Heart left ventricle (tissue), 16 donors: ENCODE measurements around the gene USP6. TPM values are rescaled to one million over a fixed set of nuclear protein-coding genes. Genes with fewer than 3 reads are reported as not detected.

Experiments used
- ATAC-seq, 4 donors: fragments of 200-7000 bp; cut with Tn5 transposase; one replicate each; pipeline ENCODE4 v1.9.1; 2020 to 2022; ENCODE audit warnings: moderate library complexity in 4 of 4, mild to moderate bottlenecking in 3 of 4, moderate number of reproducible peaks in 1 of 4
- DNase-seq, 5 donors: peaks; one replicate each; pipeline ENCODE4 v3.0.0-alpha.2; 2020
- H3K27ac ChIP-seq, 12 donors: fragments of 200-600 bp; sonication (generic) in 4 of 12; one replicate each; pipeline versions ENCODE4 v1.5.0 to v1.8.0; 2016 to 2022; ENCODE audit warnings: mild to moderate bottlenecking in 2 of 12
- H3K27me3 ChIP-seq, 9 donors: fragments of 200-600 bp; sonication (generic) in 2 of 9; one replicate each; pipeline versions ENCODE4 v1.5.1 to v1.8.0; 2016 to 2022; ENCODE audit warnings: mild to moderate bottlenecking in 3 of 9
- H3K36me3 ChIP-seq, 9 donors: fragments of 200-600 bp; sonication (generic) in 2 of 9; one replicate each; pipeline versions ENCODE4 v1.5.0 to v1.8.0; 2018 to 2022; ENCODE audit warnings: mild to moderate bottlenecking in 2 of 9
- H3K4me1 ChIP-seq, 12 donors: fragments of 200-600 bp; sonication (generic) in 4 of 12; one replicate each; pipeline versions ENCODE4 v1.5.0 to v1.8.0; 2016 to 2022; ENCODE audit warnings: mild to moderate bottlenecking in 3 of 12
- H3K4me3 ChIP-seq, 12 donors: fragments of 200-600 bp; sonication (generic) in 4 of 12; one replicate each; pipeline versions ENCODE4 v1.5.0 to v1.8.0; 2017 to 2022; ENCODE audit warnings: mild to moderate bottlenecking in 9 of 12, moderate library complexity in 4 of 12
- H3K9me3 ChIP-seq, 12 donors: fragments of 200-600 bp; sonication (generic) in 4 of 12; one replicate each; pipeline versions ENCODE4 v1.5.0 to v1.8.0; 2016 to 2022; ENCODE audit warnings: mild to moderate bottlenecking in 1 of 12
- CTCF ChIP-seq, 12 donors: fragments of 200-600 bp; sonication (generic) in 4 of 12; IDR thresholded peaks; one replicate each; pipeline versions ENCODE4 v1.5.0 to v1.8.0; 2018 to 2022; ENCODE audit warnings: antibody characterized with exemption in 12 of 12, mild to moderate bottlenecking in 5 of 12
- POLR2A ChIP-seq, 2 donors: fragments of 450-650 bp; IDR thresholded peaks; one replicate each; pipeline ENCODE4 v1.6.1; 2017; ENCODE audit warnings: antibody characterized with exemption in 2 of 2, mild to moderate bottlenecking in 2 of 2, moderate library complexity in 2 of 2
- WGBS, 4 donors: extraction: QIAGEN DNeasy Blood & Tissue Kit in 2 of 4; methylation state at CpG; one replicate each; pipeline versions ENCODE4 v1.1.5 to v1.1.7; 2013 to 2018; 5-methylcytosine and 5-hydroxymethylcytosine counted together
- intact Hi-C, 10 donors: fragments of 100-400 bp; cut with DNase I; formaldehyde crosslinking; loops; one replicate each; pipeline versions ENCODE4 v1.11.1 to v1.14.2; 2022
- polyA plus RNA-seq, 2 donors: library from polyadenylated mRNA; stranded (reverse); fragments of 200-250 nt; gene quantifications; one replicate each; pipeline ENCODE4 v1.2.3, GENCODE V29; 2013
- total RNA-seq, 9 donors: library from RNA; depleted of rRNA in 2 of 9; stranded (reverse); fragments of >200 nt in 2 of 9; fragmentation: NEBNext Ultra II Directional in 3 of 9; extraction: Animal tissue kit (Norgen Biotek cat#: 25700) in 3 of 9; gene quantifications; one replicate each; pipeline versions ENCODE4 v1.1.0 to v1.2.4, GENCODE V29; 2016 to 2023
- donor health status: ischemic (EF 13 %, LVEDD 7.1; RV severe dilation, severe dysfunction).
- donor health status: healthy with polysubstance abuse.
- donor health status: DM: no; HTN: yes; CAD: no.
- donor health status: DM: no; HTN: no; CAD: no.
- donor health status: ischemic (EF 25% LVEDD 6.9; RV normal size, moderate dysfunction).
- donor health status: ischemic (EF 25% LVEDD 5.7; RV mildly dilated, moderate dysfunction).
- donor health status: healthy.
- donor health status: DM: yes; HTN: yes; CAD: no.
- donor health status: ischemic (EF 35%, LVEDD 5.7; RV mildly dilated, moderate dysfunction).
- donor health status: nonischemic (EF 11% LVEDD 7.7; RV severe dilation, severe dysfunction).
- donor health status: DM: yes; HTN: yes; CAD: no.
- donor health status: PGD.
- donor health status: ischemic (EF 29% LVEDD 5.4; RV normal size, mild dysfunction).
- donor health status: nonischemic (EF 23%, LVEDD 6.1; RV moderate dilation, normal function).

Gene USP6
- total and polyA plus RNA-seq, 11 donors = 0.01 to 1.6 (median 0.07) TPM; not detected in 2

GRCh38 chr17:5200360-5200759 lies 84.5 kb downstream of the USP6 start:
- Histone ChIP-seq H3K4me3 (no peak overlapping the region), H3K27ac (no peak overlapping the region), H3K36me3 (no peaks in the 10 kb centered on the region), H3K9me3 (peaks cover 0 to 4% (median 0%) of the 10 kb centered on the region in 12 donors), H3K27me3 (no peaks in the 10 kb centered on the region), H3K4me1 (peaks cover 0 to 5% (median 0%) of the 10 kb centered on the region in 12 donors)
- TF ChIP-seq POLR2A (IDR thresholded peaks at IDR 0.05) = no peak
- no peak for TF ChIP-seq CTCF (IDR thresholded peaks at IDR 0.05)
- no peak for DNase-seq
- WGBS, 4 donors = 49 to 90% (median 66%) methylated on average over 2 of the region's 2 CpGs
- ATAC-seq = no peak
- intact Hi-C loops = no loop called here

GRCh38 chr17:5201011-5201410 lies 85.2 kb downstream of the USP6 start:
- DNase-seq = no peak
- no peak for ATAC-seq
- H3K4me3 ChIP-seq = no peak overlapping the region
- intact Hi-C loops = no loop called here
- peaks cover 0 to 8% (median 0%) of the 10 kb centered on the region in 12 donors for H3K9me3 ChIP-seq
- 94 to 98% (median 97%) methylated on average over 8 of the region's 8 CpGs for WGBS, 4 donors
- H3K36me3 ChIP-seq = no peaks in the 10 kb centered on the region
- no peak overlapping the region for H3K27ac ChIP-seq
- TF ChIP-seq CTCF (IDR thresholded peaks at IDR 0.05) (no peak), POLR2A (IDR thresholded peaks at IDR 0.05) (no peak)
- H3K27me3 ChIP-seq = no peaks in the 10 kb centered on the region
- peaks cover 0 to 5% (median 0%) of the 10 kb centered on the region in 12 donors for H3K4me1 ChIP-seq

GRCh38 chr17:5203178-5203907 lies 87.5 kb downstream of the USP6 start:
- no peaks in the 10 kb centered on the region for H3K27me3 ChIP-seq
- H3K27ac ChIP-seq = no peak overlapping the region
- ATAC-seq (no peak), DNase-seq (no peak)
- H3K9me3 ChIP-seq = peaks cover 0 to 8% (median 0%) of the 10 kb centered on the region in 12 donors
- H3K4me1 ChIP-seq = no peaks in the 10 kb centered on the region
- 92 to 94% (median 93%) methylated on average over 14 of the region's 14 CpGs for WGBS, 4 donors
- H3K4me3 ChIP-seq = no peak overlapping the region
- TF ChIP-seq POLR2A (IDR thresholded peaks at IDR 0.05) (no peak), CTCF (IDR thresholded peaks at IDR 0.05) (no peak)
- intact Hi-C loops = no loop called here
- H3K36me3 ChIP-seq = no peaks in the 10 kb centered on the region

- H3K4me1 ChIP-seq = no peaks in the 10 kb centered on the region
- no peak overlapping the region for H3K4me3 ChIP-seq
- intact Hi-C loops = no loop called here
- no peak overlapping the region for H3K27ac ChIP-seq
- H3K27me3 ChIP-seq = no peaks in the 10 kb centered on the region
- TF ChIP-seq POLR2A (IDR thresholded peaks at IDR 0.05) = no peak
- ATAC-seq (no peak), DNase-seq (no peak)
- 82 to 98% (median 96%) methylated on average over 1 of the region's 1 CpG for WGBS, 4 donors
- no peaks in the 10 kb centered on the region for H3K36me3 ChIP-seq
- H3K9me3 ChIP-seq = peaks cover 0 to 8% (median 0%) of the 10 kb centered on the region in 12 donors
These were observed 88.1 kb downstream of the USP6 start for GRCh38 chr17:5203908-5204294.
